Activated T-cell treated with anti-CD3 and anti-CD28 coated beads for 4 hours (primary cell): Measurements from ENCODE around the gene ANXA8.
"Not testable (repeated sequence)": the region's sequence is repeated elsewhere in the genome, so short reads cannot be mapped to it uniquely, and the experiment has no call there.

Source experiments
- DNase-seq: peaks from one replicate; pipeline ENCODE4 v3.0.0-alpha.2; 2020

The ANXA8 gene

DNA sequence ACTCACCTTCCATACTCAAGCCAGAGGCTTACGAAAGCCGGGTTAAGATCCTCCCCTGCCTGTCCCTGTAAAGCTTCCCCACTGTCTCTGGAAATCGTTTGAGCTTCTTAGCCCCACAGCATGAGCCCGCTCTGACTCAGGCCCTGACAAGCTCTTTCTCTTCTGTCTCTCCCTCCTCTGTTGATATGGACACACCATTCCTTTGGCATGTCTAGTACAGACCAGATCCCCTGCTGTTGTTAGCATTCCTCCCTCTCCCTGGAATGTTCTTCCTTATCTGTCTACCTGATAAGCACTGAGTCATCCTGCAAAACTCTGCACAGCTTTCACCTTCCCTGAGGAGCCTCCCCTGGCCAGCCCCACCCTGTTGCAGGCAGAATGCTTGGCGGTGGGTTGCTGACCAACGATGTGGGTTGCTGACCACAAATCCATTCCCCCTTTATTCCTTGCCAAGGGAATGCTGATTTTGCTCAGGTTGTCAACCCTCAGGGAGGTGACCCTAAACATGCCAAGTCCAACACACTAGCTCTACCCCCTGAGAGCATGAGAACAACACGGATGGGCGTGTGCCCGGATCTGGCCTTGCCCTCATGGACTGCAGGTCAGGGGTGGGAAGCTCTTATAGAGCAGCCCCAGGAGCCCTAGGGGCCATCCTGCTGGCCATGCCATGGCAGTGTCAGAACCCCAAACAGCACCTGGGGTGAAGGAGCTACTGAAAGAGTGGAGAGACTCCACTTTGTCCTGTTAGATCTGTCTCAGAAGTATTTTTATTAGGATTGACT, 21.1 kb downstream of the ANXA8 start:
- not testable (repeated sequence) for DNase-seq

- DNase-seq: not testable (repeated sequence)
These were observed 22.6 kb downstream of the ANXA8 start for GRCh38 chr10:47461261-47461687.

DNA sequence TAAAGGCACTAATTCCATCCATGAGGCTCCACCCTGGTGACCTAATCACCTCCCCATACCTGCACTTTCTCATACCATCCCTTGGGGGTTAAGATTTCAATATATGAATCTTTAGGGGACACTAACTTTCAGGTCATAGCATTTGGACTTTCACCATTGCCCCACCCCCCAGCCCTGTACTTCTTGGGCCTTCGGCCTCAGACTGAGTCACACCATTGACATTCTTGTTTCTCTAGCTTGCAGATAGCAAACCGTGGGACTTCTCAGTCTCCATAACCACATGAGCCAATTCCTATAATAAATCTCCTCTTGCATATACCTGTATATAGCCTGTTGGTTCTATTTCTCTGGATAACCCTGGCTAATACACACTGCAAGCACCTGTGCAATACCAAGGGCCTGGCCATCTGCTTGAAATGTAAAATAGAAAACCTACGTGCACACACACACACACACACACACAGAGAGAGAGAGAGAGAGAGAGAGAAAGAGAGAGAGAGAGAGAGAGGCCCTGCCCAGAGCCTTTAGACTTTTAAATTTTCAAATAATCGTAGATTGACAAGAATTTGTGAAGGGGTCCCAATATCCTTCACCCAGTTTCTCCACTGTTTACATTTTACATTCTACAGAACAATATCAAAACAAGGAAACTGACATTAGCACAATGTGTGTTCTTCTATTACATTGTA, 25.3 kb downstream of the ANXA8 start:
- no peak for DNase-seq

GRCh38 chr10:47457826-47458225, 26.1 kb downstream of the ANXA8 start:
- DNase-seq: no peak

DNA sequence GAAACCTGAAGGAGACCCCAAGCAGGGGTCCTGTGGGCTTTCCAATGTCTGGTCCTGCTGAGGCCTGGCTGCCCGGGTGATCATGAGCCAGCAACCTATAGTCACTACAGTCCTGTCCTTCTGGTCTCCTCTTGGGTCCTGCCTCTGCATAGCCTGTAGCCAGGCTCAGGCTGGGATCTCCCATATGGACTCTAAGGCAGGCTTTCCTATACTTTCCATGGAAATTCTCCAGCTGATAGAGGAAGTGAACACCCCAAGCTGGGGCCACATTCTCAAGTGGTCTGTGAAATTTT, 26.4 kb downstream of the ANXA8 start:
- DNase-seq: no peak

DNA sequence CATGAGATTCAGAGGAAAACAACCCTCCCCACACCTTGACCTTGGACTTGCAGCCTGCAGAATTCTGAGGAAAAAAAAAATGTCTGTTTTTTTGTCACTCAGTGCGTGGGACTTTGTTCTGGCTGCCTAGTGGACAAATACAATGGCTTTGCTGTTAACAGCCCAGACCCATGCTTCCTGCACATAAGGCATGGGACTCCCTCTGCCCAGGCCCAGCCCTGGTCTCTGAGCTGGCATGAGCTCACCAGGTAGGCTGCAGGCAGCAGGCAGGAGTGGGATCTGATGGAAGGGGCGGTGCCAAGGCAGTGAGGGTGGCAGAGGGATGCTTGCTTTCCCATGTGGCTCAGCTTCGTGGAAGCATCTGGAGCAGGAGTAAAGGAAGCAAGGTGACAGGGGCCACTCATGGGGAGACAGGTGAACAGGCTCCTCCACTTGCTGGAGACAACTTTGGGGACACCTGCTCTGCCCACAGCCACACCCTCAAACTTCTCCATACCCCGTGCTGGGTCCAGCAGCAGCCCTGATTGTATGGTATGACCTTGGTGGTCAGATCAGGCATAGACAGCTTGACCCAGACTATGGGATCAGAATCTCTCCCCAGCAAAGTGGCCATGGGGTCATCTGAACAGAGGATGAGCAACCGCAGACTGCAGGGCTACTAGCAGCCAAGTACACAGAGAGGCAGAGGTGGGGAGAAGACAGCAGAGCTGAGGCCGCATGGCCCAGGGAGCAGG, 27.0 kb downstream of the ANXA8 start:
- no peak for DNase-seq

GRCh38 chr10:47456079-47456785, 27.7 kb downstream of the ANXA8 start:
- no peak for DNase-seq

GRCh38 chr10:47455350-47456078, 28.4 kb downstream of the ANXA8 start:
- DNase-seq: not testable (repeated sequence)

DNA sequence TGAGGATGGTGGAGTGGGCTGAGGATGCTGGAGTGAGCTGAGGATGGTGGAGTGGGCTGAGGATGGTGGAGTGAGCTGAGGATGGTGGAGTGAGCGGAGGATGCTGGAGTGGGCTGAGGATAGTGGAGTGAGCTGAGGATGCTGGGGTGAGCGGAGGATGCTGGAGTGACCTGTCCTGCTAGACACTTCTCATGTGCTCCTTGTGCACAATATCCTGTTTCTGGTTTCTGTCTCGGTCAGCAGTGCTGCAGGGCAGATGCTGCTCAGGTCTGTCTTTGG, 29.2 kb downstream of the ANXA8 start:
- no peak for DNase-seq

- no peak for DNase-seq
These were observed 29.7 kb downstream of the ANXA8 start for GRCh38 chr10:47454008-47454779.

- DNase-seq: no peak
These were observed 30.5 kb downstream of the ANXA8 start for GRCh38 chr10:47453141-47454007.

DNA sequence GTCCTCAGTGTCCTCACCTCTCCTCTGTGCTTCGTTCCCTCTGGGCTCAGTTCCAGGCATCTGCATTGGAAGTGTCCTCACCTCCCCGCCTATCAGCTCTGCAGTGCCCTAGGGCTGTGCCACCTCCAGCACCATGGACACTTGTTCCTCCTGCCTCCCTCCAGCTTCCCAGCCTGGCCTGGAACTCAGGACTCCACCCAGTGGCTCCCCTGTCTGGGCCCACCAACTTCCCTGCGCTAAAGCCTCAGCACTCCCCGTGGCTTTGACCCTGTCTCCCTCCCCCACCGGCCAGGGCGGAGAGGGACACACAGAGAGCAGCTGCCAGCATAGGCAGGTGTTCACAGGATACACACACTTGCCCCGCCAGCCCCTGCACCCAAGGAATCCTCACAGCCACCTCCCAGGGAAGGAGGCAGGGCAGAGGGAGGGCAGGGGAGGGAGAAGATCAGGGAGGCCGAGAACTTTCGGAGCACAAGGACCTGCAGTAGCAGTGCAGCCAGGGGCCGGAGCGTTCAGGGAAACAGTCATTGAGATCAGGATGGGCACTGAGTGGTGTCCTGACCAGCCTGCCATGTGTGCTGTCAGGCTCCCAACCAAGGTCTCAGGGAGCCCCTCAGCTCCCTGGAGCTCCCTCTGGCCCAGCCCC, 31.3 kb downstream of the ANXA8 start:
- DNase-seq: no peak

DNA sequence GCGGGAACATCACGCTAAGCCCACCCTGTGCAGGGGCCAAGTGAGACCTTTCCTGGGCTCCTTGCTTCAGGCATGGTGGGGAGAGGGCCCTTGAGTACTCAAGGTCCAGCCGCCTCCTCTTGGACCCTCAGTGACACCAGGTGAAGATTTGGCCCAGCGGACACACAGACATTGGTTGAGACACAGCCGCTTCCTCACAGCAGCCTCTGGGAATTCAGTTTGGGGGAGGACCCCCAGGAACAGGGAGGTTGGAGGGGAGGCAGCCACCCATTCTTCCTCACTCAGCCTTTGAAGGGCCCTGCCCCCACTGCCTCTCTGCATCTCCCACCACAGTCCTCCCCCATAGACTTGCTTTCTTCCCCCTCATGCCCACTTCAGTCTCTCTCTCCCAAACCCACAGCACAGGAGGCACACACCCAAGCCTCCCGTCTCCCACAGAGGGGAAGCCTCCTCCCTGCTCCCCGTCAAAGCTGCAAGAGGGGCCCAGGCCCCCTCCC, 31.9 kb downstream of the ANXA8 start:
- DNase-seq: no peak

DNA sequence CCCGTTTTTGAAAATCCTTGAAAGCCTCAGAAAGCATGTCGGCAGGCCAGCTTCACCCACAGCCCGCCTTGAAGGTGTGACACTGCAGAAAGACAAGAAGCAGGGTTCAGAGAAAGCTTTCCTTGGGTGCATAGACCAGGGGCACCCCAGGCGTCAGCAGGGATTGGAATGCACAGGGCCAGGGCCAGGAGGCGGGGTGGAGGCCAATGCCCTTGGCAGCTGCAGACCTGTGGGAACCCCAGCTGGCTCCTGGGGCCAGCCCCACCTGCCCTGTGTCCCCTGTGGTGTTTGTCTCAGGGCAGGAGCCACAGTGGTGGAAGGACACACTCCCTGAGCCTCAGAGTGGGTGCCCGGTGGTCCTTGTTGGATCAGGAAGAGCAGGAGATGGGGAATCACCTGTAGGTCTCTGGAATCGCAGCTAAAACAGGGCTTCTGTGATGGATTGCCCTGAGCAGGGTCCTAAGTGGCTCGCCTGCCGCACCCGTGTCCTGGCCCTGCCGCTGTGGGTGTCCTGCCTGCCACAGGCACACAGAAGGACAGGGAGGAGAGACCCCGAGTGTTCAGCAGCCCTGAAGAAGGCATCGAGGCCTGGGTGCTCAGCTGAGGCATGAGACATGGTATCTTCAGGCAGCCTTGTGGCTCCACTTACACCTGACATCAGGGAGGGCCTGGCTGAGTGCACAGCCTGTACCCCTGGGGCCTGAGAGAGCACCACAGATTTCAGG, 32.5 kb downstream of the ANXA8 start:
- no peak for DNase-seq

DNA sequence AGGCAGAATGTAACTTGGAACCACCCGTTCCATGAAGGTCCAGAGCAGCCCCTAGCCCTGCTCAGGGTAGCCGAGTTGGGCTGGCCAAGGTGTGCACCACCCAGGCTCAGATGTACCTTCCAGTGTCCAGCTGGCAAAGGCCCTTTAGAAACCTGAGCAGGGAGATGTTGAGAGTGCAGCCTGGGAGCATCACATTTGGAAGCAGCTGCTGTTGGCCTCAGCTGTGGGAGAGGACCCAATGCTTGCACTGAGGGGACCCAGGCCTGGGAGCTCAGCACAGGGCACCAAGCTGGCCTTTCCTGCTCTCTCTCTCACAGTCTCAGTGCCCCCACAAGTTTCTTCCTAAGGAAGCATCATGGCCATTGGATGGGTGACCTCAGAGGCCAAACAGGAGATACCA, 33.5 kb downstream of the ANXA8 start:
- no peak for DNase-seq

- no peak for DNase-seq
These were observed 33.9 kb downstream of the ANXA8 start for GRCh38 chr10:47449979-47450378.

DNA sequence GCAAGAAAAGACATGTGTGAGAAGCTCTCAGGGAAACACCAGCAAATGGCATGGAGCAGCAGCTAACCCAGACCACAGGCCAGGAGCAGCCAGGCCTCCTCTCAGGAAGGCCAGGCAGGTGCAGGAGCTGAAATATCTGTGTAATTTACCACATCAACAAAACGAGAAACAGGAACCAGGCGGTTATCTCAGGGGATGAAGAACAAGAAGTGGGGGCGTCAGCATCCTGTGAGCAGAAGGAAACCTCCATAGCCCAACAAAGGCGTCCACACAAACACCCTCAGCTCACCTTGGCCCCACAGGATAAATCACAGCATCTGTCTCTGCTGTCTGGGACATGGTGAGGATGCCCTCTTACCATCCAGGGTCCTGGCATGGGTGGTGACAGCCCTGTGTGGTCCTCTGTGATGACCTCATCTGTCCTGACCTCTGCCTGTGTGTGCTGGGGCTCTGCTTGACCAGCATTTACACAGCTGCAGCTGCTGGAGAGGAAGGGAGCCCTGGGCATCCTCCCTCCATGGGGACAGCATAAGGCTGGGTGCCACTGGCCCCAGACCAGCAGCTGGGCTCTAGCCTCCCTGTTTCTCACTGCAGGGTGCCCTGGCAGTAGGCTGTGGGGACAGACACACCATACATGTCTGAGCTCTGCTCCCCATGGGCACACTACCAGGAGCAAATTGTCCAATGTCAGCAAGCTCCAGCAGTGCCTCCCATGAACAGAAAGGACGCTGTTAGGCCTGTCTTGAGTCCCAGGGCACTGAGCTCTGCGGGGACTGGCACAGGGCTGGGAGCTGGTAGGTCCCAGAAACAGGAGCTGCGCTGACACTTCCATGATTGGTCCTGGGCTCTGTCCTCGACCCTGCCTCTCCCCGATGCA, 34.6 kb downstream of the ANXA8 start:
- DNase-seq: no peak

GRCh38 chr10:47447705-47448104, 36.2 kb downstream of the ANXA8 start:
- no peak for DNase-seq

- DNase-seq: no peak
These were observed 36.7 kb downstream of the ANXA8 start for GRCh38 chr10:47447209-47447608.
